GM19099 (cell line): Measurements from ENCODE around the gene NAV2.

Experiments
- POLR2A ChIP-seq: IDR thresholded peaks from 3 replicates; pipeline ENCODE4 v1.6.1; 2011; ENCODE audit warnings: low read depth; ENCODE audit not compliant: insufficient read length; ENCODE audit errors: extremely low read depth

The NAV2 gene

GRCh38 chr11:19959648-19960059 is 247.0 kb downstream of the NAV2 start:
- TF ChIP-seq POLR2A = no peak

GRCh38 chr11:19961225-19961624 is 248.6 kb downstream of the NAV2 start:
- TF ChIP-seq POLR2A = no peak

DNA sequence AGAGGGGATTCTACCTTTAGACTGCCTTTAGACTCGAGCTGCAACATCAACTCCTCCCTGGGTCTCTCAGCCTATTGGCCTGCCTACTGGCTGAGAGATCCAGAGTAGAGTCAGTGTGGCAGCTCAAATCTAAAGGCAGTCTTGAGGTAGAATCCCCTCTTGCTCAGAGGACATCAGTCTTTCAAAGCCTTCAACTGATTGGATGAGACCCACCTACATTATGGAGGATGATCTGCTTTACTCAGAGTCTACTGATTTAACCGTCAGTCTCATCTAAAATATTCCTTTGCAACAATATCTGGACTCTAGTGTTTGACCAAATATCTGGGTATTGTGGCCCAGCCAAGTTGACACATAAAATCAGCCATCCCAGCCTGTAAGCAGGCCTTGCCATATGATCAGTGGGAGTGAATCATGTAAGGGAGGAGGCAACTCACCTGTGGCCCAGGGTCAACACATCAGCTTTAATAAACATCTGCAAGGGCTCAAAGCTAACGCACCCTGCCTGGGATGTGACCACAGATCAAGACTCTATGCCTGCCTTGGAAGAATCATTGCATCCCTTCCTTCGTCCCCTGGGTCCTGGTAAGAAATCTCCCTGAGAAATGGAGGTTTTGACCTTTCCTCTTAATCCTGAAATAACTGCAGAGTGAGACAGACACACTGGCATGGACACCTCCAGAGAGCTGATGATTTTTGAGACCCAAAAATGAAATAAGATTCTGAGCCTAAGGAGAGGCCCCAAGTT is 249.6 kb downstream of the NAV2 start:
- no peak for TF ChIP-seq POLR2A

DNA sequence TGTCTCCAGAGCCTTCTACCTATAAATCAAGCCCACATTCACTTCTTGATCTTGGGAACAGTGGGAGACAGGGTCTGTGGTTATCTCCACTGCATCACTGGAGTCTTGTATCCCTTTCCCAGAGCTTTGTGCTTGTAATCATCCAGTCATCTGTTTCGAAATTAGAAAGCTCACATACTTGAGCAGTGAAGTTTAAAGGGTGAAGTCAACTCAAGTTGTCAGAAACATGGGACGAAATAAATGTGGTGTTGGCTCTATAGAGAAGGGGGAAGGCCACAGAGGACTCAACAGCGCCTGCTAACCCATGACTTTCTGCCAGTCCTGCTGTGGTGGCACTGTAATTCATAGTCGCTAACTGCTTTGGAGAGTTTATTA is 250.2 kb downstream of the NAV2 start:
- TF ChIP-seq POLR2A = no peak

GRCh38 chr11:19963697-19964387 is 251.2 kb downstream of the NAV2 start:
- TF ChIP-seq POLR2A = no peak

DNA sequence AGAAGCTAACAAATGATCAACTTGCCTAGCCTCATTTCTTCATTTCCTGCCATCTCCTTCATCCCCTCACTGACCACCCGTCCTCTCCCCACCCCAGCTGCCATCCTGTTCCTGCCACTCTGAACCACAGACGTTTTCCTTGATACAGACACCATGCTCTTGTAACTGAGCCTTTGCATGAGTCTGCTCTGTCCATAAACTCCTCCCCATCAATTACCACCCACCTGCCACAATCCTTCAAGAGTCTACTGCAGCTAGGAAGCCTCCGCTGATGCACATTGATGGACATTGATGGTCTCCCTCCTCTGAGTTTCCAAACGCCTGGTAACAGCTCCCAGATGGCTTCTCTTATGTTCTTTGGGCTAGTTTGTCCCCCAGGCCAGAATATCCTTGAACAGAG is 253.8 kb downstream of the NAV2 start:
- no peak for TF ChIP-seq POLR2A

GRCh38 chr11:19966927-19967326 is 254.3 kb downstream of the NAV2 start:
- TF ChIP-seq POLR2A = no peak

- no peak for TF ChIP-seq POLR2A
These were observed 255.2 kb downstream of the NAV2 start for GRCh38 chr11:19967787-19968186.

DNA sequence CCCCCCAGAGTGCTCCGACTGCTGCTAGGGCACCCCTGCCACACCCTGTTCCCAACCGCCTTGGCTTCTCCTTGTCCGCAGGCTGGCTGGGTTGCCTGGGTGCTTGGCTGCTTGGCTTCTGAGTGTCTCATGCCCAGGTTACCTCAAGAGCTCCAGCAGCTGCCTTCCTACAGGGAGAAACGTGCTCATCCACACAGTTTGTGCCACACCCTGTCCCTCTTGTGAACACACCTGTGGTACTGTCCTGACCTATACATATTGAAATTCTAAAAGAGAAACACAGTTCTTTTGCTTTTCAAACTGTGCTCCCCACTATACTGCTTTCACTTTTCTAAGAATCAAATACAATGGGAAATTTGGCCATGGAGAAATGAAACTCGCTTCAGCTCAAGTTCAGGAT is 256.2 kb downstream of the NAV2 start:
- TF ChIP-seq POLR2A = no peak

GRCh38 chr11:19970944-19971343 is 258.3 kb downstream of the NAV2 start:
- no peak for TF ChIP-seq POLR2A

GRCh38 chr11:19972091-19972490 is 259.5 kb downstream of the NAV2 start:
- no peak for TF ChIP-seq POLR2A

DNA sequence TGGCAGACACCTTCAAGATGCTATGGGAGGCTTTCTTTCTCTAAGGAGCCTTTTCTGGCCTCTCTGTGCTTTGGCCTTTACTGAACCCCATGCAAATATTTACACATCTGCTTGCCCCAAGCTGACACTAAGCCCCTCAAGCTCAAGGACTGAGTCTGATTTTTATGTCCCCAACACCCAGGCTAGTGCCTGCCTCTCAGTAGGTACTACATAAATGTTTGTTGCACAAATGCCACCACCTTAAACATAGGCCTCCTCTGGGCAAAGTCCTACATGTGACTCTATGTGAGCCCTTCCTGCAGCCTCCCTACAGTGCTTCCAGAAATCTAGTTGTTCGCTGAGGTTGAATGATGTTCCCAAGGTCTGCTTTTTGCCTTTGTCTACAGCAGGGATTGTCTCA is 260.0 kb downstream of the NAV2 start:
- TF ChIP-seq POLR2A = no peak

GRCh38 chr11:19973136-19973635 is 260.5 kb downstream of the NAV2 start:
- TF ChIP-seq POLR2A = no peak

GRCh38 chr11:19974886-19975285 is 262.2 kb downstream of the NAV2 start:
- no peak for TF ChIP-seq POLR2A

DNA sequence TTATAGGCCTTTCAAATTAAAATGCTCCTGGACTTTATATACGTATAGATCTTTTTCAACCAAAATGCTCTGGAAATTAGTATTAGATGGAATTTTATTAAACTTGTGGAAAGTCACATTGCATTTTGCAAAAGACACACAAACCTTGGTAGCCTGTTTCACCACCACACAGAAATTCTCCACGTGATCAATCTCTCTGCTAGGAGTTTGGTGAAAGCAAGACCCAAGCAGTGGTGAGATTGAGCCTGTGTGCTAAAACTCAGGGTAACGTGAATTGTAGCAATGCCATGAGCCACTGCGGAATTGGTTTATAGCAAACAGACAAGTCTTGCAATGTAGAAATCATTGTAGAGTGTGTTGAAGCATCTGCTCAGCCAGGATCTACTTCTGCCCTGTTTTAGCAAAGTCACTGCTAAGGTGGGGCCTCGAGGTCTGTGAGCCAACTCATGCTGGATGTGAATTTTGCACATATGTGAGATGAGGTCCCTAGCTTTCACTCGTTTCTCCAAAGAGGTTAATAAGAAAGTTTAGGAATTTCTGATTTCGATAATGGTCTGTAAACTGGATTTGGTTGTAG is 262.9 kb downstream of the NAV2 start:
- TF ChIP-seq POLR2A = no peak
